Activated T-helper 17 cell treated with anti-CD3 and anti-CD28 coated beads, Interleukin-2, amount 50 U/mL, for 72 hours (primary cell): Measurements from ENCODE around the gene PIP4K2B. TPM values are rescaled to one million over a fixed set of nuclear protein-coding genes. Genes with fewer than 3 reads are reported as not detected.

Source experiments
- ATAC-seq: fragments of 150-1000 bp; cut with Tn5 transposase; replicated peaks from 2 replicates; pipeline ENCODE4 v1.10.0; 2021; ENCODE audit warnings: mild to moderate bottlenecking, moderate library complexity
- H3K27ac Mint-ChIP-seq: one replicate; pipeline ENCODE4 v1.8.0; 2022; ENCODE audit warnings: mixed read lengths
- H3K27me3 Mint-ChIP-seq: one replicate; pipeline ENCODE4 v1.8.0; 2022; ENCODE audit warnings: mixed read lengths
- H3K36me3 Mint-ChIP-seq: one replicate; pipeline ENCODE4 v1.8.0; 2022; ENCODE audit warnings: low read depth, mild to moderate bottlenecking, mixed read lengths
- H3K4me1 Mint-ChIP-seq: one replicate; pipeline ENCODE4 v1.8.0; 2022; ENCODE audit warnings: mixed read lengths
- H3K4me3 Mint-ChIP-seq: one replicate; pipeline ENCODE4 v1.8.0; 2022; ENCODE audit warnings: mild to moderate bottlenecking, mixed read lengths
- H3K9me3 Mint-ChIP-seq: one replicate; pipeline ENCODE4 v1.8.0; 2022; ENCODE audit warnings: mixed read lengths
- total RNA-seq, 2 donors: library from RNA; stranded (reverse); gene quantifications; one replicate each; pipeline ENCODE4 v1.2.3, GENCODE V29; 2022

Gene PIP4K2B
- total RNA-seq, 2 donors from 2014 or later, result 37.1 to 43.8 TPM

GRCh38 chr17:38719943-38720641, 79.3 kb downstream of the PIP4K2B start:
- Mint-ChIP-seq H3K4me3 (no peak overlapping the region), H3K9me3 (no peaks in the 10 kb centered on the region), H3K36me3 (peaks cover 92% of the 10 kb centered on the region), H3K27ac (no peak overlapping the region), H3K27me3 (no peaks in the 10 kb centered on the region), H3K4me1 (peaks cover 15% of the 10 kb centered on the region)
- no peak for ATAC-seq

DNA sequence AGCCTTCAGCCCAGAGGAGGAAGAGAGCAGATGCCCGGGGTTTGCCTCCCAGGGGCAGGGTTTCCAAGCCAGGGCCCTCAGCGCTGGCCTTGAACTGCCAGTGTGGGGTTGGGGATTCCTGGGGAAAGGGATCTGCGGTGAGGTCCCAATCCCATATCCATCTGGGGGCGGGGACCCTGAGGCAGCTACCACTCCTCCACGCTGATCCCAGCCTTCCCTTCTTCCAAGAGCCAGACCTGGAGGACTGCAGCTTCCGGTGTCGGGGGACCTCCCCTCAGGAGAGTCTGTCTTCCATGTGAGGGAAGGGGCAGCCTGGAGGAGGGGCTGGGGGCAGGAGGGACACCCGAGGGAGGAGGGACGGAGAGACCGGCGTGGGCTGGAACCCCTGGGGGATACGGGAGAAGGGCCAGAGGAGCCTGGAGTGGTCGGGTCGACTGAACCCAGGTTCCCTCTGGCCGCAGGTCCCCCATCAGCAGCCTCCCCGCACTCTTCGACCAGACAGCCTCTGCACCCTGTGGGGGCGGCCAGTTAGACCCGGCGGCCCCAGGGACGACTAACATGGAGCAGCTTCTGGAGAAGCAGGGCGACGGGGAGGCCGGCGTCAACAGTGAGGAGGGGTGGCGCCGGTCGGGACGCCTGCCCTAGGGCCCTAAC, 79.9 kb downstream of the PIP4K2B start:
- no peak for ATAC-seq
- Mint-ChIP-seq H3K9me3 (no peaks in the 10 kb centered on the region), H3K4me3 (no peak overlapping the region), H3K4me1 (peaks cover 21% of the 10 kb centered on the region), H3K36me3 (peaks cover 93% of the 10 kb centered on the region), H3K27ac (peak overlapping the region; percentile 48), H3K27me3 (no peaks in the 10 kb centered on the region)

- peaks cover 21% of the 10 kb centered on the region for H3K4me1 Mint-ChIP-seq
- no peak for ATAC-seq
- H3K27me3 Mint-ChIP-seq, result no peaks in the 10 kb centered on the region
- no peak overlapping the region for H3K4me3 Mint-ChIP-seq
- peaks cover 93% of the 10 kb centered on the region for H3K36me3 Mint-ChIP-seq
- no peaks in the 10 kb centered on the region for H3K9me3 Mint-ChIP-seq
- peak overlapping the region; percentile 56 for H3K27ac Mint-ChIP-seq
These were observed 82.1 kb downstream of the PIP4K2B start for GRCh38 chr17:38717139-38717745.

DNA sequence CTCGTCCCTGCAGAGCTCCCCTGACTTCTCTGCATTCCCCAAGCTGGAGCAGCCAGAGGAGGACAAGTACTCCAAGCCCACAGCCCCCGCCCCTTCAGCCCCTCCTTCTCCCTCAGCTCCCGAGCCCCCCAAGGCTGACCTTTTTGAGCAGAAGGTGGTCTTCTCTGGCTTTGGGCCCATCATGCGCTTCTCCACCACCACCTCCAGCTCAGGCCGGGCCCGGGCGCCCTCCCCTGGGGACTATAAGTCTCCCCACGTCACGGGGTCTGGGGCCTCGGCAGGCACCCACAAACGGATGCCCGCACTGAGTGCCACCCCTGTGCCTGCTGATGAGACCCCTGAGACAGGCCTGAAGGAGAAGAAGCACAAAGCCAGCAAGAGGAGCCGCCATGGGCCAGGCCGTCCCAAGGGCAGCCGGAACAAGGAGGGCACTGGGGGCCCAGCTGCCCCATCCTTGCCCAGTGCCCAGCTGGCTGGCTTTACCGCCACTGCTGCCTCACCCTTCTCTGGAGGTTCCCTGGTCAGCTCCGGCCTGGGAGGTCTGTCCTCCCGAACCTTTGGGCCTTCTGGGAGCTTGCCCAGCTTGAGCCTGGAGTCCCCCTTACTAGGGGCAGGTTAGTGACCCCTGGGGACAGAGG, 82.9 kb downstream of the PIP4K2B start:
- no peak for ATAC-seq
- Mint-ChIP-seq H3K9me3 (no peaks in the 10 kb centered on the region), H3K27ac (peak overlapping the region; percentile 97), H3K27me3 (no peaks in the 10 kb centered on the region), H3K36me3 (peaks cover 98% of the 10 kb centered on the region), H3K4me3 (no peak overlapping the region), H3K4me1 (peaks cover 21% of the 10 kb centered on the region)

Other genes starting within 250 kb of the PIP4K2B start
- under 1 TPM in 1 of 2 donors, not detected in 1; 0.71 TPM for gene SRCIN1, start 193.6 kb downstream of the PIP4K2B start, total RNA-seq
- 10 to 100 TPM; 29.6 to 39.1 TPM for gene EPOP, start 124.6 kb downstream of the PIP4K2B start, total RNA-seq
- gene MLLT6, start 94.3 kb downstream of the PIP4K2B start, total RNA-seq, result 100 to 1,000 TPM; 232 to 395 TPM
- 10 to 100 TPM; 36.1 to 57.3 TPM for gene CISD3, start 69.2 kb downstream of the PIP4K2B start, total RNA-seq
- gene PCGF2, start 51.2 kb downstream of the PIP4K2B start, total RNA-seq, result 1 to 10 TPM; 1.6 to 4.3 TPM
- 100 to 1,000 TPM; 235 to 375 TPM for gene PSMB3, start 46.8 kb downstream of the PIP4K2B start, total RNA-seq
- 10 to 100 TPM; 28.1 to 37.1 TPM for gene CWC25, start 25.8 kb upstream of the PIP4K2B start, total RNA-seq
- 1,000 to 10,000 TPM; 1,686 to 2,077 TPM for gene RPL23, start 54.2 kb upstream of the PIP4K2B start, total RNA-seq
- 100 to 1,000 TPM; 116 to 172 TPM for gene LASP1, start 70.5 kb upstream of the PIP4K2B start, total RNA-seq
- not detected for gene FBXO47, start 167.8 kb upstream of the PIP4K2B start, total RNA-seq